Measurements from ENCODE around the gene DLG2. TPM values are rescaled to one million over a fixed set of nuclear protein-coding genes. Genes with fewer than 3 reads are reported as not detected.

DLG2 gene
- total and polyA plus RNA-seq, 9 of the 15 experiments (the other 6 are each of a cell fraction or from before 2014, with no cell fraction given) = 0.52 to 1.6 (median 0.95) TPM

DNA sequence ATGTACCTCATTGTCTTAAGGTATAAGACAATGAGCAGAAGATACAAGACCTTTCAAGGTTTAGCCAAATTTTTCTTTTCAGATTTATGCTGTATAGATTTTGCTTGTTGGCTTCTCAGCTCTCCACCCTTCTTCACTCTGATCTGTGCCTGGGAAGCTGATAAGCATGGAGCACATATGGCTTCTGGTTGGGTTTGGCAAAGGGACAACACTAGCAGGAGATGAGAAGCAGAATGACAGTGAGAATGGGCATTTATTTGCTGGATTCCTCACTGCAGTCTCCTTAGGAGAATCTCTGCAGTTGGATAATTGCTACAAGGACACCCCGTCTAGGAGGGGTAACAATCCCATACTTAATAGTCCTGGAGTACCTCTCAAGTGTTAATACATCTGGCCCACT is 1866.2 kb downstream of the DLG2 start:
- no peaks in the 10 kb centered on the region for H3K27me3 ChIP-seq (ENCODE audit: control insufficient read depth in 2 of 2, insufficient read depth in 2 of 2, low read length in 2 of 2)
- H3K4me1 ChIP-seq (replicated peaks in 1 of 2; ENCODE audit: control insufficient read depth in 2 of 2, insufficient read depth in 2 of 2, low read length in 2 of 2) = no peaks in the 10 kb centered on the region
- no peak overlapping the region for H3K27ac ChIP-seq (ENCODE audit: extremely low read depth, low read depth, low read length)
- ATAC-seq = no peak
- no peaks in the 10 kb centered on the region for H3K79me2 ChIP-seq (ENCODE audit: control insufficient read depth, insufficient read depth, low read length)
- no peak for FAIRE-seq
- ChIA-PET POLR2A (no interaction called here), CTCF (ENCODE audit: low intra/inter-chr PET ratio) (no interaction called here)
- 5% methylated on average over 1 of the region's 1 CpG for WGBS (ENCODE audit: insufficient coverage, low coverage, missing lambda C conversion rate)
- no TSS peak for BruUV-seq (replicated peaks)
- H3K36me3 ChIP-seq (ENCODE audit: control insufficient read depth, insufficient read depth, low read length) = no peaks in the 10 kb centered on the region
- no peak for DNase-seq (ENCODE audit: extremely low read depth in 1 of 4, low spot score in 3 of 4)
- in situ Hi-C loops (cut with MboI) = no loop called here
- H3K9me1 ChIP-seq (ENCODE audit: control insufficient read depth, insufficient read depth, low read length) = no peaks in the 10 kb centered on the region
- no peak overlapping the region for H3K4me3 ChIP-seq
- TF ChIP-seq EWSR1 (IDR thresholded peaks at IDR 0.05; ENCODE audit: borderline replicate concordance, low read depth, partially characterized antibody) = no peak
- no peak for TF ChIP-seq ZNF165 (CRISPR knock-in tag; IDR thresholded peaks at IDR 0.05; ENCODE audit: borderline replicate concordance)
- no peak for TF ChIP-seq TAL1 (IDR thresholded peaks at IDR 0.05)
- no peak for TF ChIP-seq MAFF (IDR thresholded peaks at IDR 0.05; ENCODE audit: low read length)
- no peak for TF ChIP-seq HNRNPK (IDR thresholded peaks at IDR 0.05; ENCODE audit: low read depth, low read length, poor library complexity, severe bottlenecking)
- TF ChIP-seq SMARCE1 (IDR thresholded peaks at IDR 0.05) = no peak
- TF ChIP-seq, protein P1, sequence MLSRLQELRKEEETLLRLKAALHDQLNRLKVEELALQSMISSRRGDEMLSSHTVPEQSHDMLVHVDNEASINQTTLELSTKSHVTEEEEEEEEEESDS (CRISPR knock-in tag; IDR thresholded peaks at IDR 0.05) = no peak
- TF ChIP-seq KDM5B (IDR thresholded peaks at IDR 0.05; ENCODE audit: insufficient replicate concordance, low read depth, low read length) = no peak
- no peak for TF ChIP-seq MTA1 (IDR thresholded peaks at IDR 0.05; ENCODE audit: borderline replicate concordance)
- no peak for TF ChIP-seq ILF3 (IDR thresholded peaks at IDR 0.05; ENCODE audit: borderline replicate concordance)
- TF ChIP-seq SMARCA4 (IDR thresholded peaks at IDR 0.05) = no peak
- TF ChIP-seq, protein P2, sequence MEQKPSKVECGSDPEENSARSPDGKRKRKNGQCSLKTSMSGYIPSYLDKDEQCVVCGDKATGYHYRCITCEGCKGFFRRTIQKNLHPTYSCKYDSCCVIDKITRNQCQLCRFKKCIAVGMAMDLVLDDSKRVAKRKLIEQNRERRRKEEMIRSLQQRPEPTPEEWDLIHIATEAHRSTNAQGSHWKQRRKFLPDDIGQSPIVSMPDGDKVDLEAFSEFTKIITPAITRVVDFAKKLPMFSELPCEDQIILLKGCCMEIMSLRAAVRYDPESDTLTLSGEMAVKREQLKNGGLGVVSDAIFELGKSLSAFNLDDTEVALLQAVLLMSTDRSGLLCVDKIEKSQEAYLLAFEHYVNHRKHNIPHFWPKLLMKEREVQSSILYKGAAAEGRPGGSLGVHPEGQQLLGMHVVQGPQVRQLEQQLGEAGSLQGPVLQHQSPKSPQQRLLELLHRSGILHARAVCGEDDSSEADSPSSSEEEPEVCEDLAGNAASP (IDR thresholded peaks at IDR 0.05) = no peak
- TF ChIP-seq RHOXF2B (CRISPR knock-in tag; conservative IDR thresholded peaks at IDR 0.05) = no peak
- TF ChIP-seq DPF2 (IDR thresholded peaks at IDR 0.05) = no peak
- TF ChIP-seq PCBP1 (IDR thresholded peaks at IDR 0.05; ENCODE audit: low read depth, low read length, poor library complexity, severe bottlenecking) = no peak
- no peak for TF ChIP-seq SREBF1 (IDR thresholded peaks at IDR 0.05; ENCODE audit: borderline replicate concordance, low read depth, low read length)
- TF ChIP-seq TCF7 (IDR thresholded peaks at IDR 0.05; ENCODE audit: borderline replicate concordance) = no peak
- TF ChIP-seq HMGN3 (IDR thresholded peaks at IDR 0.05; ENCODE audit: borderline replicate concordance, extremely low read depth, insufficient read length, low read depth, low read length) = no peak
- no peak overlapping the region for H2AFZ ChIP-seq (ENCODE audit: low read depth, low read length)
- H3K4me2 ChIP-seq (ENCODE audit: insufficient read depth, low read length) = no peak overlapping the region
- H3K9ac ChIP-seq (ENCODE audit: insufficient read depth in 1 of 2, low read depth in 2 of 2, low read length in 2 of 2) = no peak overlapping the region
- H4K20me1 ChIP-seq (replicated peaks; ENCODE audit: control insufficient read depth, insufficient read depth, low read length) = no peaks in the 10 kb centered on the region
- intact Hi-C loops (cut with micrococcal nuclease) = no loop called here
- no peaks in the 10 kb centered on the region for H3K9me3 ChIP-seq (replicated peaks; ENCODE audit: control insufficient read depth, insufficient read depth, low read depth, low read length)

Data from K562 (cell line).